SK-N-SH treated with all-trans-retinoic acid at 6 μM for 48 hours (cell line): Measurements from ENCODE around the gene EML6.

Source experiments
- ATAC-seq: fragments of 200-7000 bp; cut with Tn5 transposase; 3 replicates; pipeline ENCODE4 v1.9.1; 2020; ENCODE audit warnings: mild to moderate bottlenecking, moderate library complexity
- BACH2 ChIP-seq: fragments of 250-450 bp; sonication (Bioruptor Pico); IDR thresholded peaks from 2 replicates; pipeline ENCODE4 v1.9.0; 2021; ENCODE audit warnings: mild to moderate bottlenecking, borderline replicate concordance
- ESRRG ChIP-seq: fragments of 250-450 bp; sonication (Bioruptor Pico); IDR thresholded peaks from 2 replicates; pipeline ENCODE4 v1.6.1; 2021; ENCODE audit warnings: mild to moderate bottlenecking
- ISL1 ChIP-seq: fragments of 250-450 bp; sonication (Bioruptor Pico); IDR thresholded peaks from 2 replicates; pipeline ENCODE4 v2.1.2; 2022; ENCODE audit warnings: mild to moderate bottlenecking, moderate library complexity
- OSR1 ChIP-seq: fragments of 250-450 bp; sonication (Bioruptor Pico); IDR thresholded peaks from 2 replicates; pipeline ENCODE4 v1.8.0; 2022; ENCODE audit warnings: moderate library complexity, mild to moderate bottlenecking, inconsistent platforms
- RARB ChIP-seq: fragments of 250-450 bp; sonication (Bioruptor Pico); IDR thresholded peaks from 2 replicates; pipeline ENCODE4 v1.8.0; 2021; ENCODE audit warnings: mild to moderate bottlenecking, moderate library complexity
- SNAI2 ChIP-seq: fragments of 250-450 bp; sonication (Bioruptor Pico); IDR thresholded peaks from 2 replicates; pipeline ENCODE4 v1.5.0; 2020; ENCODE audit warnings: mild to moderate bottlenecking, moderate library complexity
- TCF4 ChIP-seq: fragments of 250-450 bp; sonication (Bioruptor Pico); IDR thresholded peaks from 2 replicates; pipeline ENCODE4 v1.8.0; 2021; ENCODE audit warnings: mild to moderate bottlenecking, moderate library complexity, borderline replicate concordance
- TOX ChIP-seq: fragments of 250-450 bp; sonication (Bioruptor Pico); IDR thresholded peaks from 2 replicates; pipeline ENCODE4 v1.8.0; 2021; ENCODE audit warnings: mild to moderate bottlenecking, moderate library complexity, borderline replicate concordance
- ZC3H10 ChIP-seq: fragments of 250-450 bp; sonication (Bioruptor Pico); IDR thresholded peaks from 2 replicates; pipeline ENCODE4 v1.5.1; 2021; ENCODE audit warnings: mild to moderate bottlenecking, moderate library complexity
- ZFP3 ChIP-seq: fragments of 250-450 bp; sonication (Bioruptor Pico); IDR thresholded peaks from 2 replicates; pipeline ENCODE4 v1.5.0; 2020; ENCODE audit warnings: mild to moderate bottlenecking, moderate library complexity
- ZFP30 ChIP-seq: fragments of 450-650 bp; formaldehyde crosslinking; IDR thresholded peaks from 2 replicates; pipeline ENCODE4 v1.5.0; 2022; ENCODE audit warnings: mild to moderate bottlenecking, moderate library complexity
- ZNF565 ChIP-seq: fragments of 450-650 bp; formaldehyde crosslinking; conservative IDR thresholded peaks from 2 replicates; pipeline ENCODE4 v1.5.0; 2020; ENCODE audit warnings: low read depth, mild to moderate bottlenecking, moderate library complexity
- ZNF70 ChIP-seq: fragments of 450-650 bp; formaldehyde crosslinking; IDR thresholded peaks from 2 replicates; pipeline ENCODE4 v1.5.0; 2020; ENCODE audit warnings: mild to moderate bottlenecking, moderate library complexity
- ZNF8 ChIP-seq: fragments of 450-650 bp; formaldehyde crosslinking; IDR thresholded peaks from 2 replicates; pipeline ENCODE4 v1.5.0; 2020; ENCODE audit warnings: mild to moderate bottlenecking, moderate library complexity
- TF ChIP-seq, protein P1 (sequence below): fragments of 250-450 bp; sonication (Bioruptor Pico); IDR thresholded peaks from 2 replicates; pipeline ENCODE4 v1.5.1; 2020; ENCODE audit warnings: low read depth, mild to moderate bottlenecking, moderate library complexity
- TF ChIP-seq, protein P2 (sequence below): fragments of 250-450 bp; sonication (Bioruptor Pico); IDR thresholded peaks from 2 replicates; pipeline ENCODE4 v1.5.1; 2021; ENCODE audit warnings: mild to moderate bottlenecking, moderate library complexity
- TF ChIP-seq, protein P3 (sequence below): fragments of 250-450 bp; sonication (Bioruptor Pico); IDR thresholded peaks from 2 replicates; pipeline ENCODE4 v1.8.0; 2021; ENCODE audit warnings: low read depth, mild to moderate bottlenecking, moderate library complexity, borderline replicate concordance
- TF ChIP-seq, protein P4 (sequence below): fragments of 250-450 bp; sonication (Bioruptor Pico); IDR thresholded peaks from 2 replicates; pipeline ENCODE4 v1.8.0; 2020; ENCODE audit warnings: mild to moderate bottlenecking, moderate library complexity, borderline replicate concordance
- TF ChIP-seq, protein P5 (sequence below): fragments of 250-450 bp; sonication (Bioruptor Pico); IDR thresholded peaks from 2 replicates; pipeline ENCODE4 v1.5.0; 2020; ENCODE audit warnings: mild to moderate bottlenecking, moderate library complexity

EML6 gene

DNA sequence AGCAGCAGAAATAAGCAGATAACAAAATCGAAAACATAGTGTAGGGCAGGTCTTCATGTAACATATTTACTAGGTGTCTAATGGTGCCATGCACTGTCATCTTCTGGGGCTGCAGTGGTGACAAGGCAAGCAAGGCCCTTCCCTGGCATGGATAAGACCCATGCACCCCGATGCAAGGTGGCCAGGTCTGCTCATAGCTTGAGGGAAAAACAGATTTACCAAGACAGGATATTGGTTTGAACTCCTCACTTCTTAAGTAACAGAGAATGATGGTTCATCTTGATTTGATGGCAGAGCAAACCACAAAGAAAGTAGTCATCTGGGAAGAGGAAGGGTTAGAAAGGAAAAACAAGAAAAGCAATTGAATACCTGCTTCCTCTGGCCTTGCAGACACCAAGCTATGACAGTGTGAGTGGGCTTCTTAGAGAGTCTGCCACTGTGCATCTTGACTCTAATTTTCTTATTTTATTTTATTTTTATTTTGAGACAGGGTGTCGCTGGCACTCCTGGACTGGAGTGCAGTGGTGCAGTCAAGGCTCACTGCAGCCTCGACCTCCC lies 35.8 kb upstream of the EML6 start:
- TF ChIP-seq, protein P1, sequence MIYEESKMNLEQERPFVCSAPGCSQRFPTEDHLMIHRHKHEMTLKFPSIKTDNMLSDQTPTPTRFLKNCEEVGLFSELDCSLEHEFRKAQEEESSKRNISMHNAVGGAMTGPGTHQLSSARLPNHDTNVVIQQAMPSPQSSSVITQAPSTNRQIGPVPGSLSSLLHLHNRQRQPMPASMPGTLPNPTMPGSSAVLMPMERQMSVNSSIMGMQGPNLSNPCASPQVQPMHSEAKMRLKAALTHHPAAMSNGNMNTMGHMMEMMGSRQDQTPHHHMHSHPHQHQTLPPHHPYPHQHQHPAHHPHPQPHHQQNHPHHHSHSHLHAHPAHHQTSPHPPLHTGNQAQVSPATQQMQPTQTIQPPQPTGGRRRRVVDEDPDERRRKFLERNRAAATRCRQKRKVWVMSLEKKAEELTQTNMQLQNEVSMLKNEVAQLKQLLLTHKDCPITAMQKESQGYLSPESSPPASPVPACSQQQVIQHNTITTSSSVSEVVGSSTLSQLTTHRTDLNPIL: no peak
- TF ChIP-seq ZFP3 (CRISPR knock-in tag) (no peak), OSR1 (CRISPR knock-in tag) (no peak)
- no peak for ATAC-seq

DNA sequence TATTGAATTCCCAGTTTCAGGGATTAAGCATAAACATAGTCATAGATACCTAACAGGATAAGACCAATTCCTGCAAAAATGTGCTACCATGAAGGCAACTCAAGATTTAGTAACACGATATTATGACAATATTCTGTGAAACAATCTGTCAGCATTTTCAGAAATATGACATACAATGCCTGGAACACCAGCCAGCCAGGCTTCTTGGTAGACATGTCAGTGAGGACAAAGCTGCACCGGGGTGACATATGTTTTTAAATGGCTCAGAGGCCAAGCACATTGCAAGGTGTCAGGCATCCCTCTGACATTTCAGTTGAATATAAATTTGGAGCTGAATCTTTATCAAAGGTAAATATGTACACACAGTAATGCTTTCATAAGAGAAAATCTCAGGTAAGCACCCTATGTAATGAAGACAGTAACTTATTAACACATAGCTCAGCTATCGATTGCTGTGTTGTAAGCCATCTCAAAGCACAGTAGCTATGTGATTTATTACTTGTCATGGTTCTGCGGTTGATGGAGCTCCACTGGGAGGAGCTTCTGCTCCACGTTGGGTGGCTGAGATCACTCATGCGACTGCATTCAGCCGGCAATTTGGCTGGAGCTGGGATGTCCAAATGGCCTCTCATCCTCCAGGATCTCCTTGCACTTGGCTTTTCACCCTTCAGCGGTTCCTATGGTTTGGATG lies 31.9 kb upstream of the EML6 start:
- no peak for TF ChIP-seq SNAI2 (CRISPR knock-in tag)
- TF ChIP-seq ISL1 (CRISPR knock-in tag): no peak
- TF ChIP-seq ZFP30: no peak
- TF ChIP-seq ZNF8 (CRISPR knock-in tag): no peak
- TF ChIP-seq OSR1 (CRISPR knock-in tag): no peak
- TF ChIP-seq ESRRG (CRISPR knock-in tag): no peak
- TF ChIP-seq ZC3H10 (CRISPR knock-in tag): no peak
- TF ChIP-seq TOX (CRISPR knock-in tag): no peak
- no peak for TF ChIP-seq RARB (CRISPR knock-in tag)
- TF ChIP-seq, protein P1: no peak
- TF ChIP-seq, protein P2, sequence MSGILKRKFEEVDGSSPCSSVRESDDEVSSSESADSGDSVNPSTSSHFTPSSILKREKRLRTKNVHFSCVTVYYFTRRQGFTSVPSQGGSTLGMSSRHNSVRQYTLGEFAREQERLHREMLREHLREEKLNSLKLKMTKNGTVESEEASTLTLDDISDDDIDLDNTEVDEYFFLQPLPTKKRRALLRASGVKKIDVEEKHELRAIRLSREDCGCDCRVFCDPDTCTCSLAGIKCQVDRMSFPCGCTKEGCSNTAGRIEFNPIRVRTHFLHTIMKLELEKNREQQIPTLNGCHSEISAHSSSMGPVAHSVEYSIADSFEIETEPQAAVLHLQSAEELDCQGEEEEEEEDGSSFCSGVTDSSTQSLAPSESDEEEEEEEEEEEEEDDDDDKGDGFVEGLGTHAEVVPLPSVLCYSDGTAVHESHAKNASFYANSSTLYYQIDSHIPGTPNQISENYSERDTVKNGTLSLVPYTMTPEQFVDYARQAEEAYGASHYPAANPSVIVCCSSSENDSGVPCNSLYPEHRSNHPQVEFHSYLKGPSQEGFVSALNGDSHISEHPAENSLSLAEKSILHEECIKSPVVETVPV (CRISPR knock-in tag): no peak
- no peak for ATAC-seq

DNA sequence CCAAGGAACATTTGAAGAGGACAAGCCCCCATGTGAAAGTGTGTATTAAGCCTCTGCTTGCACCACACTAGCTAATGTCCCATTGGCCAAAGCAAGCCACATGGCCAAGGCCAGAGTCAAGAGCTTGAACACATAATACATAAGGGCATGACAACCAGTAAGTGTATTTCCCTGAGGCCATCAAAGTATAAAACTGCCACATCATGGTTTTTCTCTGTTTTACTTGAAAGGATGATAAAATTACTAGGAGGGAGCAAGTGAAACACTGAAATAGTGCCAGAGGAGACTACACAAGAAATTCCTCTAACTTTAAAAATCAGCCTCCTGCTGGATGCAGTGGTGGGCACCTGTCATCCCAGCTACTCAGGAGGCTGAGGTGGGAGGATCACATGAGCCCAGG lies 30.9 kb upstream of the EML6 start:
- TF ChIP-seq ZC3H10 (CRISPR knock-in tag) (no peak), BACH2 (CRISPR knock-in tag) (no peak), ZNF8 (CRISPR knock-in tag) (no peak), ZNF565 (CRISPR knock-in tag) (no peak), OSR1 (CRISPR knock-in tag) (no peak), RARB (CRISPR knock-in tag) (no peak), TCF4 (no peak)
- ATAC-seq: no peak

DNA sequence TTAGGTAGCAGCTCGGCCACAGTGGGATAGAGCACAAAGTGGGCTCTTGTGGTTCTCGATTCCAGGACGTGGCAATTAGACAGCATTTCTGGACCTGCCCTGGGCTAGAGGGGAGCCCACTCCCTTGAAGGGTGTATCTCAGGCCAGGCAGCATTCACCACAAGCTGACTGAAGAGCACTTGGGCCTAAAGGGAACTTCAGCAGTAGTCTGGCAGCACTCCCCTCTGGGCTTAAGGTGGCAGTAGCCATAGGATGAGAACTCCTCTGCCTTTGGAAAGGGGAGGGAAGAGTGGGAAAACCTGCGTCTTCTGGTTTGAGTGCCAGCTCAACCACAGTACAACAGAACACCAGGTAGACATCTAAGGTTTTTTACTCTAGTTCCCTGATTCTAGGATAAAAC lies 28.1 kb upstream of the EML6 start:
- ATAC-seq: no peak
- TF ChIP-seq ZNF8 (CRISPR knock-in tag) (no peak), ZFP30 (no peak), ESRRG (CRISPR knock-in tag) (no peak), SNAI2 (CRISPR knock-in tag) (no peak), ZFP3 (CRISPR knock-in tag) (no peak), BACH2 (CRISPR knock-in tag) (no peak)
- TF ChIP-seq, protein P3, sequence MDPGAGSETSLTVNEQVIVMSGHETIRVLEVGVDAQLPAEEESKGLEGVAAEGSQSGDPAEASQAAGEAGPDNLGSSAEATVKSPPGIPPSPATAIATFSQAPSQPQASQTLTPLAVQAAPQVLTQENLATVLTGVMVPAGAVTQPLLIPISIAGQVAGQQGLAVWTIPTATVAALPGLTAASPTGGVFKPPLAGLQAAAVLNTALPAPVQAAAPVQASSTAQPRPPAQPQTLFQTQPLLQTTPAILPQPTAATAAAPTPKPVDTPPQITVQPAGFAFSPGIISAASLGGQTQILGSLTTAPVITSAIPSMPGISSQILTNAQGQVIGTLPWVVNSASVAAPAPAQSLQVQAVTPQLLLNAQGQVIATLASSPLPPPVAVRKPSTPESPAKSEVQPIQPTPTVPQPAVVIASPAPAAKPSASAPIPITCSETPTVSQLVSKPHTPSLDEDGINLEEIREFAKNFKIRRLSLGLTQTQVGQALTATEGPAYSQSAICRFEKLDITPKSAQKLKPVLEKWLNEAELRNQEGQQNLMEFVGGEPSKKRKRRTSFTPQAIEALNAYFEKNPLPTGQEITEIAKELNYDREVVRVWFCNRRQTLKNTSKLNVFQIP: no peak
- TF ChIP-seq, protein P4, sequence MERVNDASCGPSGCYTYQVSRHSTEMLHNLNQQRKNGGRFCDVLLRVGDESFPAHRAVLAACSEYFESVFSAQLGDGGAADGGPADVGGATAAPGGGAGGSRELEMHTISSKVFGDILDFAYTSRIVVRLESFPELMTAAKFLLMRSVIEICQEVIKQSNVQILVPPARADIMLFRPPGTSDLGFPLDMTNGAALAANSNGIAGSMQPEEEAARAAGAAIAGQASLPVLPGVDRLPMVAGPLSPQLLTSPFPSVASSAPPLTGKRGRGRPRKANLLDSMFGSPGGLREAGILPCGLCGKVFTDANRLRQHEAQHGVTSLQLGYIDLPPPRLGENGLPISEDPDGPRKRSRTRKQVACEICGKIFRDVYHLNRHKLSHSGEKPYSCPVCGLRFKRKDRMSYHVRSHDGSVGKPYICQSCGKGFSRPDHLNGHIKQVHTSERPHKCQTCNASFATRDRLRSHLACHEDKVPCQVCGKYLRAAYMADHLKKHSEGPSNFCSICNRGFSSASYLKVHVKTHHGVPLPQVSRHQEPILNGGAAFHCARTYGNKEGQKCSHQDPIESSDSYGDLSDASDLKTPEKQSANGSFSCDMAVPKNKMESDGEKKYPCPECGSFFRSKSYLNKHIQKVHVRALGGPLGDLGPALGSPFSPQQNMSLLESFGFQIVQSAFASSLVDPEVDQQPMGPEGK (CRISPR knock-in tag): no peak
- TF ChIP-seq, all 23 proteins: peak for 0

DNA sequence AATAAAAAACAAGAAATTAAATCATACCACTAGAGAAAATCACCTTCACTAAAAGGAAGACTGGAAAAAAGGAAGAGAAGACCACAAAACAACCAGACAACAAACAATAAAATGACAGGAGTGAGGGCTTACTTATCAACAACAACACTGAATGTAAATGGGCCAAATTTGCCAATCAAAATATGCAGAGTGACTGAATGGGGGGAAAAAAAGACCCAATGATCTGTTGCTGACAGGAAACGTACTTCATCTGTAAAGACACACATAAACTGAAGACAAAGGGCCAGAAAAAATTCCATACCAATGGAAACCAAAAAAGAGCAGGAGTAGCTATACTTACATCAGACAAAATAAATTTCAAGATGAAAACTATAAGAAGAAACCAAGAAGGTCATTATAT lies 25.5 kb upstream of the EML6 start:
- ATAC-seq: no peak
- TF ChIP-seq ESRRG (CRISPR knock-in tag): no peak
- TF ChIP-seq ZNF70: no peak
- no peak for TF ChIP-seq ISL1 (CRISPR knock-in tag)
- TF ChIP-seq TOX (CRISPR knock-in tag): no peak
- no peak for TF ChIP-seq OSR1 (CRISPR knock-in tag)
- TF ChIP-seq BACH2 (CRISPR knock-in tag): no peak
- no peak for TF ChIP-seq RARB (CRISPR knock-in tag)
- TF ChIP-seq, protein P2 (CRISPR knock-in tag): no peak
- TF ChIP-seq ZC3H10 (CRISPR knock-in tag): no peak
- no peak for TF ChIP-seq ZFP3 (CRISPR knock-in tag)
- no peak for TF ChIP-seq ZNF8 (CRISPR knock-in tag)
- TF ChIP-seq, protein P5, sequence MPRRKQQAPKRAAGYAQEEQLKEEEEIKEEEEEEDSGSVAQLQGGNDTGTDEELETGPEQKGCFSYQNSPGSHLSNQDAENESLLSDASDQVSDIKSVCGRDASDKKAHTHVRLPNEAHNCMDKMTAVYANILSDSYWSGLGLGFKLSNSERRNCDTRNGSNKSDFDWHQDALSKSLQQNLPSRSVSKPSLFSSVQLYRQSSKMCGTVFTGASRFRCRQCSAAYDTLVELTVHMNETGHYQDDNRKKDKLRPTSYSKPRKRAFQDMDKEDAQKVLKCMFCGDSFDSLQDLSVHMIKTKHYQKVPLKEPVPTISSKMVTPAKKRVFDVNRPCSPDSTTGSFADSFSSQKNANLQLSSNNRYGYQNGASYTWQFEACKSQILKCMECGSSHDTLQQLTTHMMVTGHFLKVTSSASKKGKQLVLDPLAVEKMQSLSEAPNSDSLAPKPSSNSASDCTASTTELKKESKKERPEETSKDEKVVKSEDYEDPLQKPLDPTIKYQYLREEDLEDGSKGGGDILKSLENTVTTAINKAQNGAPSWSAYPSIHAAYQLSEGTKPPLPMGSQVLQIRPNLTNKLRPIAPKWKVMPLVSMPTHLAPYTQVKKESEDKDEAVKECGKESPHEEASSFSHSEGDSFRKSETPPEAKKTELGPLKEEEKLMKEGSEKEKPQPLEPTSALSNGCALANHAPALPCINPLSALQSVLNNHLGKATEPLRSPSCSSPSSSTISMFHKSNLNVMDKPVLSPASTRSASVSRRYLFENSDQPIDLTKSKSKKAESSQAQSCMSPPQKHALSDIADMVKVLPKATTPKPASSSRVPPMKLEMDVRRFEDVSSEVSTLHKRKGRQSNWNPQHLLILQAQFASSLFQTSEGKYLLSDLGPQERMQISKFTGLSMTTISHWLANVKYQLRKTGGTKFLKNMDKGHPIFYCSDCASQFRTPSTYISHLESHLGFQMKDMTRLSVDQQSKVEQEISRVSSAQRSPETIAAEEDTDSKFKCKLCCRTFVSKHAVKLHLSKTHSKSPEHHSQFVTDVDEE (CRISPR knock-in tag): no peak
- no peak for TF ChIP-seq TCF4
- no peak for TF ChIP-seq ZFP30
